WERI-Rb-1 (cell line): ENCODE data around the gene AP1S3.
A peak's percentile ranks its signal among the peaks of the same experiment; 100 is the strongest.
"Not testable (repeated sequence)": the region's sequence is repeated elsewhere in the genome, so short reads cannot be mapped to it uniquely, and the experiment has no call there.

Experiments used
- DNase-seq: peaks from one replicate; pipeline ENCODE4 v3.0.0-alpha.2; 2020
- H3K27ac ChIP-seq: fragments of 250-450 bp; sonication (Bioruptor Pico); 2 replicates; pipeline ENCODE4 v1.5.1; 2020; ENCODE audit warnings: mild to moderate bottlenecking, moderate library complexity
- H3K27me3 ChIP-seq: fragments of 250-450 bp; sonication (Bioruptor Pico); 2 replicates; pipeline ENCODE4 v1.5.1; 2021; ENCODE audit warnings: mild to moderate bottlenecking, low read depth, moderate library complexity; ENCODE audit not compliant: insufficient read depth, severe bottlenecking
- H3K36me3 ChIP-seq: fragments of 250-450 bp; sonication (Bioruptor Pico); 2 replicates; pipeline ENCODE4 v1.5.1; 2020; ENCODE audit warnings: mild to moderate bottlenecking, moderate library complexity
- H3K4me3 ChIP-seq: 2 replicates; pipeline ENCODE4 v1.5.1; 2011; ENCODE audit warnings: low read depth, mild to moderate bottlenecking, control low read depth, low read length
- H3K9me3 ChIP-seq: fragments of 250-450 bp; sonication (Bioruptor Pico); 2 replicates; pipeline ENCODE4 v1.5.1; 2021; ENCODE audit warnings: mild to moderate bottlenecking, moderate library complexity; ENCODE audit not compliant: severe bottlenecking
- CTCF ChIP-seq: IDR thresholded peaks from 2 replicates; pipeline ENCODE4 v1.5.1; 2011; ENCODE audit warnings: low read depth, mild to moderate bottlenecking, control low read depth, inconsistent platforms, low read length

The AP1S3 gene

GRCh38 chr2:223877721-223878410, 40.5 kb upstream of the AP1S3 start:
- no peak for DNase-seq
- Histone ChIP-seq H3K27me3 (no peaks in the 10 kb centered on the region), H3K4me3 (no peak overlapping the region), H3K27ac (no peak overlapping the region), H3K36me3 (peaks cover 24% of the 10 kb centered on the region), H3K9me3 (no peaks in the 10 kb centered on the region)
- TF ChIP-seq CTCF = no peak

GRCh38 chr2:223873672-223874071, 36.3 kb upstream of the AP1S3 start:
- H3K36me3 ChIP-seq = peaks cover 6% of the 10 kb centered on the region
- no peaks in the 10 kb centered on the region for H3K9me3 ChIP-seq
- no peaks in the 10 kb centered on the region for H3K27me3 ChIP-seq
- H3K4me3 ChIP-seq = no peak overlapping the region
- no peak for TF ChIP-seq CTCF
- no peak for DNase-seq
- H3K27ac ChIP-seq = no peak overlapping the region

GRCh38 chr2:223872772-223873171, 35.4 kb upstream of the AP1S3 start:
- H3K9me3 ChIP-seq, H3K36me3 ChIP-seq, H3K27ac ChIP-seq, H3K4me3 ChIP-seq, DNase-seq, H3K27me3 ChIP-seq: not testable (repeated sequence)

- H3K4me3 ChIP-seq, H3K36me3 ChIP-seq, H3K27ac ChIP-seq, H3K27me3 ChIP-seq, H3K9me3 ChIP-seq, DNase-seq: not testable (repeated sequence)
Measured at GRCh38 chr2:223871661-223872060, 34.3 kb upstream of the AP1S3 start.

GRCh38 chr2:223870840-223871611, 33.6 kb upstream of the AP1S3 start:
- Histone ChIP-seq H3K4me3 (no peak overlapping the region), H3K9me3 (no peaks in the 10 kb centered on the region), H3K27me3 (no peaks in the 10 kb centered on the region), H3K27ac (no peak overlapping the region), H3K36me3 (no peaks in the 10 kb centered on the region)
- no peak for TF ChIP-seq CTCF
- no peak for DNase-seq

- Histone ChIP-seq H3K27ac (peak overlapping the region; percentile 29), H3K4me3 (no peak overlapping the region), H3K9me3 (no peaks in the 10 kb centered on the region), H3K36me3 (no peaks in the 10 kb centered on the region), H3K27me3 (no peaks in the 10 kb centered on the region)
- peak; percentile 69 for DNase-seq
- TF ChIP-seq CTCF = no peak
Measured at GRCh38 chr2:223868005-223868404, 30.6 kb upstream of the AP1S3 start.
